ENCODE results near the gene STK33.

The STK33 gene

GRCh38 chr11:8360086-8360828 is 233.8 kb downstream of the STK33 start:
- Histone ChIP-seq H3K4me3 (ENCODE audit: low read depth, low read length) (no peak overlapping the region), H3K27ac (no peak overlapping the region), H3K36me3 (no peaks in the 10 kb centered on the region), H3K27me3 (ENCODE audit: insufficient read depth, low read depth, severe bottlenecking) (no peaks in the 10 kb centered on the region), H3K9me3 (ENCODE audit: severe bottlenecking) (no peaks in the 10 kb centered on the region)
- TF ChIP-seq, protein P1, sequence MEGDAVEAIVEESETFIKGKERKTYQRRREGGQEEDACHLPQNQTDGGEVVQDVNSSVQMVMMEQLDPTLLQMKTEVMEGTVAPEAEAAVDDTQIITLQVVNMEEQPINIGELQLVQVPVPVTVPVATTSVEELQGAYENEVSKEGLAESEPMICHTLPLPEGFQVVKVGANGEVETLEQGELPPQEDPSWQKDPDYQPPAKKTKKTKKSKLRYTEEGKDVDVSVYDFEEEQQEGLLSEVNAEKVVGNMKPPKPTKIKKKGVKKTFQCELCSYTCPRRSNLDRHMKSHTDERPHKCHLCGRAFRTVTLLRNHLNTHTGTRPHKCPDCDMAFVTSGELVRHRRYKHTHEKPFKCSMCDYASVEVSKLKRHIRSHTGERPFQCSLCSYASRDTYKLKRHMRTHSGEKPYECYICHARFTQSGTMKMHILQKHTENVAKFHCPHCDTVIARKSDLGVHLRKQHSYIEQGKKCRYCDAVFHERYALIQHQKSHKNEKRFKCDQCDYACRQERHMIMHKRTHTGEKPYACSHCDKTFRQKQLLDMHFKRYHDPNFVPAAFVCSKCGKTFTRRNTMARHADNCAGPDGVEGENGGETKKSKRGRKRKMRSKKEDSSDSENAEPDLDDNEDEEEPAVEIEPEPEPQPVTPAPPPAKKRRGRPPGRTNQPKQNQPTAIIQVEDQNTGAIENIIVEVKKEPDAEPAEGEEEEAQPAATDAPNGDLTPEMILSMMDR (IDR thresholded peaks at IDR 0.05; ENCODE audit: low read depth, low read length), result peak; percentile 58
- DNase-seq, result peak; percentile 27

DNA sequence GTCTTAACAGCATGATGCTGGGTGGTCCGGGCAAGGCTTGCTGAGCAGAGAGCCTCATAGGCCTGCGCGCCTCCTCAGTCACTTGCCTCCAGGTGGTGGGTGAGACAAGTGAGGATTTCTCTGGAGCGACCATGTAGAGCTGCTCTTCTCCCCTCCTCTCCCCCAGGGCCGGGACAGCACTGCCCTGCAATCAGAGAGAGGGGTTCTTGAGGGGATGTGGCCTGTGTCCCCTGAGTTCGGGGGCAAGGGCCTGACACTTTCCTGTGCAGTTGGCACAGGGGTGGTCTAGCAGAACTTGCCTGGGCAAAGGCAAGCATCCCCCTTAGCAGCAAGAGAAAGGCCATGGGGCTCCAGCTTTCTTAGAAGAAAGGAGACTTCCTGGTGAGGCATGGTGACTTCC is 234.5 kb downstream of the STK33 start:
- Histone ChIP-seq H3K9me3 (ENCODE audit: severe bottlenecking) (no peaks in the 10 kb centered on the region), H3K36me3 (no peaks in the 10 kb centered on the region), H3K27ac (no peak overlapping the region), H3K4me3 (ENCODE audit: low read depth, low read length) (no peak overlapping the region), H3K27me3 (ENCODE audit: insufficient read depth, low read depth, severe bottlenecking) (no peaks in the 10 kb centered on the region)
- DNase-seq, result no peak
- TF ChIP-seq, protein P1 (IDR thresholded peaks at IDR 0.05; ENCODE audit: low read depth, low read length), result no peak

- no peaks in the 10 kb centered on the region for H3K9me3 ChIP-seq (ENCODE audit: severe bottlenecking)
- DNase-seq, result no peak
- no peak overlapping the region for H3K4me3 ChIP-seq (ENCODE audit: low read depth, low read length)
Observed at GRCh38 chr11:8357891-8358566, 236.0 kb downstream of the STK33 start.

GRCh38 chr11:8357505-8357888 is 236.5 kb downstream of the STK33 start:
- Histone ChIP-seq H3K36me3 (no peaks in the 10 kb centered on the region), H3K27me3 (ENCODE audit: insufficient read depth, low read depth, severe bottlenecking) (no peaks in the 10 kb centered on the region), H3K27ac (no peak overlapping the region), H3K4me3 (ENCODE audit: low read depth, low read length) (no peak overlapping the region), H3K9me3 (ENCODE audit: severe bottlenecking) (no peaks in the 10 kb centered on the region)
- DNase-seq, result no peak
- TF ChIP-seq, protein P1 (IDR thresholded peaks at IDR 0.05; ENCODE audit: low read depth, low read length), result peak; percentile 27; the same call in 1 of the 2 replicates

More at GRCh38 chr11:8357891-8358566, 236.0 kb downstream of the STK33 start:
- TF ChIP-seq, protein P1 (IDR thresholded peaks at IDR 0.05; ENCODE audit: low read depth, low read length), result no peak
- H3K36me3 ChIP-seq, result no peaks in the 10 kb centered on the region
- H3K27me3 ChIP-seq (ENCODE audit: insufficient read depth, low read depth, severe bottlenecking), result no peaks in the 10 kb centered on the region
- no peak overlapping the region for H3K27ac ChIP-seq

DNA sequence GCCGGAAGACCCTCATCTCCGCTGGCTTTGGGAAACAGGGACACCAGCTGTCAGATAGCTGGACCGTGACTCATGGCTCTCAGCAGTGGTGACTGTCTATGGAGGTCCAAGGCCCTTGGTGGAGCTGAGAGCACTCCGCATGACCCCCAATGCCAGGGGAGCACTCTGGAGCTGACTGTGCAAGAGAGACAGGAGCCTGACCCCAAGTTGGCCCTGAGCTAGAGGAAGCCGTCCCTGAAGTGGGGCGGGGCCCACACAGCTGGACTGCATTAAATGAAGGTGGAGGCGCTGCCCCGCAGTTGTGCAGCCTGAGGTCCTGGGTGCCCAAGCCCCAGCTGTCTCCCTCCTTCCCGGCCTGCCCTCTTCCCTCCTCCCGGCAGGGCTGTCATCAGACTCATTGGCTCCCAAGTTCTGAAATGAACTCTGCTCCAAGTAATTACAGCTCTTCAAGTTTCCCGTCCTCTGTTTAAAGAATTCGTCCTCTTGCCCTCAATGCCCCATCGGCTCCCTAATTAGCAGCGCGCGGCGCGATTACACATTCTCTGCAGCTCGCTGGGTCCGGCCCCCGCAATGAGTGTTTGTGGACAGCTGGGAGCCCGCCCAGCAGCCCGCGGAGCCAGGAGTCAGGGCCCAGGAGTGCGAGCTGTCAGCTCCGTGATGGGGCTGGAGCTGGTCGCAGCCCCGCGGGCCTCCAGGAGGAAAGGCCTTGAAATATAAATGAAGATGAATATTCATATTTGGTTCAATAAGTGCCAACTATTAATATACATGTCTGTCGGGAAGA is 237.1 kb downstream of the STK33 start:
- no peak overlapping the region for H3K27ac ChIP-seq
- H3K9me3 ChIP-seq (ENCODE audit: severe bottlenecking), result no peaks in the 10 kb centered on the region
- TF ChIP-seq, protein P1 (IDR thresholded peaks at IDR 0.05; ENCODE audit: low read depth, low read length), result no peak
- no peak overlapping the region for H3K4me3 ChIP-seq (ENCODE audit: low read depth, low read length)
- no peaks in the 10 kb centered on the region for H3K27me3 ChIP-seq (ENCODE audit: insufficient read depth, low read depth, severe bottlenecking)
- DNase-seq, result no peak
- no peaks in the 10 kb centered on the region for H3K36me3 ChIP-seq
